Measurements from ENCODE around the gene TRIM75.
A peak's percentile ranks its signal among the peaks of the same experiment; 100 is the strongest.
"Not testable (repeated sequence)": the region's sequence is repeated elsewhere in the genome, so short reads cannot be mapped to it uniquely, and the experiment has no call there.

Gene TRIM75

GRCh38 chr4:165079476-165079875, 25.8 kb downstream of the TRIM75 start:
- DNase-seq: peak; percentile 58

- not testable (repeated sequence) for DNase-seq
These were observed 31.1 kb downstream of the TRIM75 start for GRCh38 chr4:165084787-165085186.

- no peak for DNase-seq
These were observed 32.3 kb downstream of the TRIM75 start for GRCh38 chr4:165085946-165086345.

GRCh38 chr4:165088366-165088765, 34.7 kb downstream of the TRIM75 start:
- DNase-seq: no peak

GRCh38 chr4:165092187-165092586, 38.5 kb downstream of the TRIM75 start:
- DNase-seq: not testable (repeated sequence)

GRCh38 chr4:165094873-165095272, 41.2 kb downstream of the TRIM75 start:
- DNase-seq: no peak

- no peak for DNase-seq
These were observed 41.6 kb downstream of the TRIM75 start for GRCh38 chr4:165095291-165095690.

- DNase-seq: no peak
These were observed 43.1 kb downstream of the TRIM75 start for GRCh38 chr4:165096776-165097175.

GRCh38 chr4:165101641-165102040, 48.0 kb downstream of the TRIM75 start:
- no peak for DNase-seq

- no peak for DNase-seq
These were observed 52.9 kb downstream of the TRIM75 start for GRCh38 chr4:165106518-165106917.

Data from DMS79 (cell line).